H1 (cell line): ENCODE results near the gene CXCL14. TPM values are rescaled to one million over a fixed set of nuclear protein-coding genes. Genes with fewer than 3 reads are reported as not detected.

Source experiments
- CTCF ChIA-PET: fragments of 300-600 bp; sonication (Branson Sonifier 250); formaldehyde crosslinking; loops from one replicate; lab custom pipeline; 2021; ENCODE audit not compliant: partially characterized antibody; lab: Charles Lee
- POLR2A ChIA-PET: fragments of 300-600 bp; sonication (Branson Sonifier 250); formaldehyde crosslinking; loops from one replicate; lab custom pipeline; 2021; ENCODE audit warnings: inconsistent platforms; ENCODE audit not compliant: partially characterized antibody; lab: Charles Lee
- DNase-seq, 2 experiments: peaks; one replicate each; pipeline versions ENCODE4 v3.0.0 to v3.0.0-alpha.2; 2010 to 2022; ENCODE audit warnings: low spot score in 2 of 2, low read depth in 1 of 2, mixed read lengths in 1 of 2
- FAIRE-seq: peaks from 2 replicates; lab custom pipeline; 2011; peaks lifted over from hg19 to GRCh38; lab: Jason Lieb, UNC
- H2AFZ ChIP-seq: 2 replicates; pipeline ENCODE4 v1.8.1; 2012; ENCODE audit warnings: low read length, inconsistent platforms
- H2AK5ac ChIP-seq: 2 replicates; pipeline ENCODE4 v1.6.1; 2013; ENCODE audit warnings: low read depth, low read length
- H2BK120ac ChIP-seq: replicated peaks from 2 replicates; pipeline ENCODE3; 2013; ENCODE audit warnings: low read depth, low read length, inconsistent platforms
- H2BK12ac ChIP-seq: 2 replicates; pipeline ENCODE4 v1.6.1; 2013; ENCODE audit warnings: low read depth, low read length
- H2BK15ac ChIP-seq: 2 replicates; pipeline ENCODE4 v1.6.1; 2013; ENCODE audit warnings: low read length
- H2BK20ac ChIP-seq: 2 replicates; pipeline ENCODE4 v1.6.1; 2013; ENCODE audit warnings: low read length
- H2BK5ac ChIP-seq: 2 replicates; pipeline ENCODE4 v1.6.1; 2013; ENCODE audit warnings: low read depth, low read length
- H3K14ac ChIP-seq: 2 replicates; pipeline ENCODE4 v1.6.1; 2013; ENCODE audit warnings: inconsistent platforms; ENCODE audit not compliant: insufficient read length
- H3K18ac ChIP-seq: 2 replicates; pipeline ENCODE4 v1.6.1; 2013; ENCODE audit warnings: low read length; ENCODE audit errors: extremely low read depth
- H3K23ac ChIP-seq: 2 replicates; pipeline ENCODE4 v1.6.1; 2013; ENCODE audit warnings: inconsistent platforms; ENCODE audit not compliant: insufficient read length
- H3K23me2 ChIP-seq: 2 replicates; pipeline ENCODE4 v1.6.1; 2013; ENCODE audit warnings: low read depth, low read length
- H3K27ac ChIP-seq: 2 replicates; pipeline ENCODE4 v1.6.1; 2011; ENCODE audit warnings: low read depth, low read length, inconsistent platforms
- H3K27me3 ChIP-seq, 4 experiments: replicated peaks in 1 of 4; 1 replicate in 1 of 4; 2 replicates in 3 of 4; pipeline versions ENCODE4 v1.6.1 to v1.8.1; 2011 to 2013; ENCODE audit warnings: low read length in 3 of 4, mild to moderate bottlenecking in 3 of 4, inconsistent platforms in 2 of 4, mixed read lengths in 2 of 4, moderate library complexity in 1 of 4; ENCODE audit not compliant: control insufficient read depth in 3 of 4, insufficient read depth in 3 of 4; ENCODE audit errors: extremely low read depth in 1 of 4
- H3K36me3 ChIP-seq, 4 experiments: 2 replicates each; pipeline versions ENCODE4 v1.6.1 to v1.8.1; 2011 to 2013; ENCODE audit warnings: mild to moderate bottlenecking in 4 of 4, low read length in 3 of 4, moderate library complexity in 2 of 4, control low read depth in 1 of 4, inconsistent platforms in 1 of 4; ENCODE audit not compliant: insufficient read depth in 4 of 4, control insufficient read depth in 2 of 4
- H3K4ac ChIP-seq: replicated peaks from 2 replicates; pipeline ENCODE3; 2013; ENCODE audit warnings: low read length, low read depth, mixed read lengths, inconsistent platforms; ENCODE audit not compliant: insufficient read length
- H3K4me1 ChIP-seq, 4 experiments: replicated peaks in 1 of 4; 1 replicate in 1 of 4; 2 replicates in 3 of 4; pipeline versions ENCODE4 v1.6.1 to v1.8.1; 2011 to 2013; ENCODE audit warnings: low read length in 3 of 4, inconsistent platforms in 2 of 4, mixed read lengths in 1 of 4; ENCODE audit not compliant: insufficient read depth in 4 of 4, control insufficient read depth in 3 of 4
- H3K4me2 ChIP-seq, 2 experiments: 2 replicates each; pipeline versions ENCODE4 v1.6.1 to v1.8.1; 2011 to 2013; ENCODE audit warnings: low read depth in 2 of 2, low read length in 2 of 2, control low read depth in 1 of 2, inconsistent platforms in 1 of 2, mild to moderate bottlenecking in 1 of 2; ENCODE audit not compliant: insufficient read depth in 1 of 2
- H3K4me3 ChIP-seq, 4 experiments: fragments of 200-600, 300-600 bp in 1 of 4; sonication (generic), shearing (Covaris generic), sonication (Bioruptor Twin) in 1 of 4; 2 replicates each; pipeline versions ENCODE4 v1.5.1 to v1.8.1; 2011 to 2016; ENCODE audit warnings: low read length in 4 of 4, low read depth in 3 of 4, control low read depth in 2 of 4, inconsistent platforms in 2 of 4, mild to moderate bottlenecking in 2 of 4, mixed read lengths in 1 of 4, moderate library complexity in 1 of 4; ENCODE audit not compliant: insufficient read depth in 2 of 4; ENCODE audit errors: extremely low read depth in 1 of 4
- H3K56ac ChIP-seq: replicated peaks from 2 replicates; pipeline ENCODE3; 2013; ENCODE audit warnings: low read depth, mild to moderate bottlenecking, mixed read lengths, low read length, inconsistent platforms; ENCODE audit not compliant: insufficient read length
- H3K79me1 ChIP-seq: 2 replicates; pipeline ENCODE4 v1.6.1; 2013; ENCODE audit warnings: low read depth, low read length, control low read depth
- H3K79me2 ChIP-seq, 2 experiments: 2 replicates each; pipeline versions ENCODE4 v1.6.1 to v1.8.1; 2012 to 2013; ENCODE audit warnings: low read length in 2 of 2, mild to moderate bottlenecking in 2 of 2, inconsistent platforms in 1 of 2; ENCODE audit not compliant: insufficient read depth in 2 of 2, control insufficient read depth in 1 of 2
- H3K9ac ChIP-seq, 4 experiments: replicated peaks in 1 of 4; 1 replicate in 1 of 4; 2 replicates in 3 of 4; pipeline versions ENCODE4 v1.6.1 to v1.8.1; 2011 to 2013; ENCODE audit warnings: low read depth in 3 of 4, low read length in 3 of 4, control low read depth in 2 of 4, mild to moderate bottlenecking in 2 of 4, moderate library complexity in 2 of 4, inconsistent platforms in 1 of 4; ENCODE audit errors: extremely low read depth in 1 of 4
- H3K9me3 ChIP-seq, 2 experiments: 2 replicates each; pipeline versions ENCODE4 v1.6.1 to v1.8.1; 2012 to 2013; ENCODE audit warnings: mild to moderate bottlenecking in 2 of 2, moderate library complexity in 2 of 2, control low read depth in 1 of 2, inconsistent platforms in 1 of 2, low read depth in 1 of 2, low read length in 1 of 2, mixed read lengths in 1 of 2; ENCODE audit not compliant: insufficient read depth in 2 of 2
- H4K20me1 ChIP-seq, 2 experiments: replicated peaks in 1 of 2; 2 replicates each; pipeline versions ENCODE3 to v1.8.1; 2011 to 2013; ENCODE audit warnings: inconsistent platforms in 2 of 2, low read length in 2 of 2, mild to moderate bottlenecking in 1 of 2; ENCODE audit not compliant: insufficient read depth in 2 of 2, control insufficient read depth in 1 of 2
- H4K5ac ChIP-seq: 2 replicates; pipeline ENCODE4 v1.6.1; 2013; ENCODE audit warnings: low read length, low read depth, mixed read lengths, inconsistent platforms; ENCODE audit not compliant: insufficient read length
- H4K8ac ChIP-seq: 2 replicates; pipeline ENCODE4 v1.8.0; 2013; ENCODE audit warnings: mild to moderate bottlenecking, moderate library complexity, low read length, inconsistent platforms; ENCODE audit not compliant: insufficient read depth; ENCODE audit errors: extremely low read depth
- H4K91ac ChIP-seq: replicated peaks from 2 replicates; pipeline ENCODE3; 2013; ENCODE audit warnings: low read length, mixed read lengths, inconsistent platforms; ENCODE audit not compliant: insufficient read length
- CREB1 ChIP-seq: IDR thresholded peaks from 2 replicates; pipeline ENCODE4 v1.6.1; 2012; ENCODE audit warnings: inconsistent platforms
- CTCF ChIP-seq, 3 experiments: IDR thresholded peaks; 1 replicate in 2 of 3; 2 replicates in 1 of 3; pipeline versions ENCODE4 v1.5.1 to v1.6.1; 2011; ENCODE audit warnings: low read length in 3 of 3, mild to moderate bottlenecking in 3 of 3, inconsistent platforms in 2 of 3, low read depth in 1 of 3, moderate library complexity in 1 of 3; ENCODE audit not compliant: insufficient read depth in 1 of 3; ENCODE audit errors: control extremely low read depth in 1 of 3
- FOSL1 ChIP-seq: IDR thresholded peaks from 2 replicates; pipeline ENCODE4 v1.6.1; 2011; ENCODE audit warnings: mild to moderate bottlenecking, low read depth, low read length, moderate library complexity; ENCODE audit not compliant: insufficient read depth
- MAFK ChIP-seq: IDR thresholded peaks from 2 replicates; pipeline ENCODE4 v1.6.1; 2012; ENCODE audit warnings: low read depth, mild to moderate bottlenecking, improper control_type of control experiment, low read length
- PHF8 ChIP-seq: fragments of 200-600 bp; sonication (generic); conservative IDR thresholded peaks from 2 replicates; pipeline ENCODE4 v1.7.1; 2012; ENCODE audit warnings: low read depth, mild to moderate bottlenecking, inconsistent platforms, low read length, moderate library complexity
- RAD21 ChIP-seq, 2 experiments: IDR thresholded peaks in 1 of 2; conservative IDR thresholded peaks in 1 of 2; 2 replicates each; pipeline ENCODE4 v1.6.1; 2011; ENCODE audit warnings: low read depth in 2 of 2, low read length in 2 of 2, improper control_type of control experiment in 1 of 2, inconsistent platforms in 1 of 2, mild to moderate bottlenecking in 1 of 2, moderate library complexity in 1 of 2
- SAP30 ChIP-seq: fragments of 300-600 bp; sonication (generic); IDR thresholded peaks from 2 replicates; pipeline ENCODE4 v1.7.1; 2012; ENCODE audit warnings: low read length, moderate library complexity, mild to moderate bottlenecking, inconsistent platforms; ENCODE audit not compliant: insufficient read depth, insufficient replicate concordance
- WGBS, 2 experiments: shearing (Covaris generic) in 1 of 2; methylation state at CpG; one replicate each; pipeline versions ENCODE4 v1.1.6 to v1.1.7; 2013 to 2015; ENCODE audit warnings: low lambda C conversion rate in 2 of 2, mixed read lengths in 2 of 2, inconsistent platforms in 1 of 2, low coverage in 1 of 2, missing lambda C conversion rate in 1 of 2; ENCODE audit not compliant: insufficient replicate concordance in 2 of 2, insufficient coverage in 1 of 2, insufficient read length in 1 of 2; ENCODE audit errors: extremely low coverage in 1 of 2, missing lambda C conversion rate in 1 of 2; 5-methylcytosine and 5-hydroxymethylcytosine counted together
- polyA plus RNA-seq, 7 experiments: library from polyadenylated mRNA; depleted of rRNA in 3 of 7; stranded (reverse) in 5 of 7; unstranded in 2 of 7; fragments of >200 nt in 5 of 7; fragments of 200-250 nt in 2 of 7; gene quantifications; 1 replicate in 5 of 7; 2 replicates in 1 of 7; 4 replicates in 1 of 7; pipeline versions ENCODE4 v1.2.1 to v1.2.3, GENCODE V29; 2011 to 2013; ENCODE audit warnings: missing spikeins in 2 of 7, mixed read lengths in 2 of 7
- total RNA-seq: library from RNA; stranded (reverse); fragmentation: NEBNext Ultra II Directional; extraction: Animal tissue kit (Norgen Biotek cat#: 25700); gene quantifications from 2 replicates; pipeline ENCODE4 v1.2.1, GENCODE V29; 2021
- TF ChIP-seq, protein P1 (sequence below): IDR thresholded peaks from 2 replicates; pipeline ENCODE4 v1.6.1; 2012; ENCODE audit warnings: inconsistent platforms

CXCL14 gene
- total and polyA plus RNA-seq, 2 of the 8 experiments (the other 6 are each of a cell fraction or from before 2014, with no cell fraction given), result 1.5 to 1.8 TPM

DNA sequence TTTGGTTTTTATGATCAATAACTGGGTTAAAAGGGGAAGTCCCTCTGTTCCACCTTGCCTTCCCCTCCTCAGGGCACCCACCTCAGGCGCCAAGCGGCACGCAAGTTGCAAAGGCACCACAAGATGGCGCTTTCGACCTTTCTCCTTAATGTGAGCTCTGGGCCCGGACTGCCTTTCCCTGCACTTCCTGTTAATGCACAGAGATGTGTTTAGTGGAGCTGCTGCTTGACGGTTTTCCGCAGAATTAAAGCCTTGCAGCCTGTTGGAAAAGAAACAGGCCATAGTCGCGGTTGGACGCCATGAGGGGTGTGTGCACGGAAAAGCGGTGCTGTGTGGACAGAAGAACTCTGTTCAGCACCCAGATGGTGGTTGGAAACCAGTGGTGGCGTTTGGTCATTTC, 17.9 kb downstream of the CXCL14 start:
- Histone ChIP-seq H3K4me1 (peaks cover 0 to 21% (median 8%) of the 10 kb centered on the region in 4 experiments; a peak in 6 of 7 replicates), H3K27me3 (no peaks in the 10 kb centered on the region; a peak in 1 of 7 replicates), H2BK20ac (no peak overlapping the region), H2BK12ac (no peak overlapping the region), H2BK15ac (no peak overlapping the region), H3K27ac (no peak overlapping the region), H3K4me2 (peak overlapping the region in 1 of 2 experiments; percentile 25; a peak in 1 of 4 replicates), H2BK5ac (no peak overlapping the region), H3K14ac (no peak overlapping the region), H3K18ac (no peak overlapping the region; the same call in 1 of the 2 replicates), H3K23me2 (no peaks in the 10 kb centered on the region), H3K9me3 (no peaks in the 10 kb centered on the region), H3K23ac (no peak overlapping the region), H3K56ac (no peak overlapping the region), H3K79me2 (no peaks in the 10 kb centered on the region), H4K5ac (no peak overlapping the region), H3K4me3 (0 out of 8 replicates have a peak overlapping the region, but pooled peaks of 1 of the 4 experiments have one; percentile 15), H2AFZ (peak overlapping the region; percentile 69; the same call in 1 of the 2 replicates), H2BK120ac (peak overlapping the region; percentile 30), H3K79me1 (no peaks in the 10 kb centered on the region), H4K20me1 (no peaks in the 10 kb centered on the region), H4K8ac (peak overlapping the region; percentile 77; the same call in 1 of the 2 replicates), H4K91ac (peak overlapping the region; percentile 90), H3K36me3 (no peaks in the 10 kb centered on the region), H2AK5ac (no peak overlapping the region), H3K4ac (no peak overlapping the region), H3K9ac (no peak overlapping the region)
- DNase-seq (peak in 1 of 2 experiments; percentile 92), FAIRE-seq (peak; percentile 93)
- POLR2A ChIA-PET, result interaction anchor here (0.6 kb wide), 1 partner anchor 168 kb away, joined by 3 read pairs; no protein-coding TSS in a partner anchor
- TF ChIP-seq MAFK (no peak), RAD21 (IDR thresholded peaks at IDR 0.05 in 1 of 2, conservative IDR thresholded peaks at IDR 0.05 in 1 of 2; ENCODE audit: low read depth in 2 of 2, low read length in 2 of 2) (peak; percentile 95 to 96), PHF8 (no peak), CTCF (IDR thresholded peaks at IDR 0.05; ENCODE audit: control extremely low read depth in 1 of 3, insufficient read depth in 1 of 3, low read depth in 1 of 3, low read length in 3 of 3) (peak; percentile 91 to 92 (median 91)), SAP30 (no peak), CREB1 (0 out of 2 replicates have a peak, but pooled peaks have one; percentile 39), FOSL1 (no peak)
- TF ChIP-seq, protein P1, sequence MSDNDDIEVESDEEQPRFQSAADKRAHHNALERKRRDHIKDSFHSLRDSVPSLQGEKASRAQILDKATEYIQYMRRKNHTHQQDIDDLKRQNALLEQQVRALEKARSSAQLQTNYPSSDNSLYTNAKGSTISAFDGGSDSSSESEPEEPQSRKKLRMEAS, result peak; percentile 36; the same call in 1 of the 2 replicates
- CTCF ChIA-PET, result interaction anchor here (0.6 to 20.6 kb wide), 30 partner anchors 9 to 399 kb away, joined by 3 to 547 read pairs (median 3); partner anchors contain the start of genes CXCL14, SLC25A48 and TIFAB
- 12% methylated on average over 14 of the region's 14 CpGs; no CpG with 5 or more reads in 1 of the 2 experiments for WGBS, 2 experiments
